GM12873 (cell line): ENCODE results near the gene EIF4H.

Source experiments
- TF ChIP-seq, protein P1 (sequence below): IDR thresholded peaks from 2 replicates; pipeline ENCODE4 v1.5.1; 2012; ENCODE audit warnings: low read depth, mild to moderate bottlenecking, moderate library complexity, low read length, control low read depth; ENCODE audit not compliant: insufficient read depth; ENCODE audit errors: missing control alignments

The EIF4H gene

DNA sequence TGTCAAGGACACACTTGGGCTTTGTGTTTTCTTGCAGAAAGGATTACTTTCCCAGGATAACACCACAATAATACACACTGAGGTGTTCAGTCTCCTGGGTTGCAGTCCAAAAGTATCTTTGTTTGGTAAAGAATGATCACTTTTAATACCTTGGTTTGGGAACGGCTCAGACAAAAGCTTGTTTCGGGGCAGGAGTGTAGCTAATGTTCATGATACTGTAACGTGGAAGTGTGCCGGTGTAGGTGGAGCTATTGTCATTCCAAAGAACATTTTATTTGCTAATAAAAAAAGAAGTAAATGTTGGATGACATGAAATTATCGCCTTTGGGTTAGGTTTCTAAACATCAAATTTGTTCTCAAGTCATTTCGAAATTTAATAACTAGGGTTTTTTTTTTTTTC, 1.2 kb downstream of the EIF4H start:
- TF ChIP-seq, protein P1, sequence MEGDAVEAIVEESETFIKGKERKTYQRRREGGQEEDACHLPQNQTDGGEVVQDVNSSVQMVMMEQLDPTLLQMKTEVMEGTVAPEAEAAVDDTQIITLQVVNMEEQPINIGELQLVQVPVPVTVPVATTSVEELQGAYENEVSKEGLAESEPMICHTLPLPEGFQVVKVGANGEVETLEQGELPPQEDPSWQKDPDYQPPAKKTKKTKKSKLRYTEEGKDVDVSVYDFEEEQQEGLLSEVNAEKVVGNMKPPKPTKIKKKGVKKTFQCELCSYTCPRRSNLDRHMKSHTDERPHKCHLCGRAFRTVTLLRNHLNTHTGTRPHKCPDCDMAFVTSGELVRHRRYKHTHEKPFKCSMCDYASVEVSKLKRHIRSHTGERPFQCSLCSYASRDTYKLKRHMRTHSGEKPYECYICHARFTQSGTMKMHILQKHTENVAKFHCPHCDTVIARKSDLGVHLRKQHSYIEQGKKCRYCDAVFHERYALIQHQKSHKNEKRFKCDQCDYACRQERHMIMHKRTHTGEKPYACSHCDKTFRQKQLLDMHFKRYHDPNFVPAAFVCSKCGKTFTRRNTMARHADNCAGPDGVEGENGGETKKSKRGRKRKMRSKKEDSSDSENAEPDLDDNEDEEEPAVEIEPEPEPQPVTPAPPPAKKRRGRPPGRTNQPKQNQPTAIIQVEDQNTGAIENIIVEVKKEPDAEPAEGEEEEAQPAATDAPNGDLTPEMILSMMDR: no peak

DNA sequence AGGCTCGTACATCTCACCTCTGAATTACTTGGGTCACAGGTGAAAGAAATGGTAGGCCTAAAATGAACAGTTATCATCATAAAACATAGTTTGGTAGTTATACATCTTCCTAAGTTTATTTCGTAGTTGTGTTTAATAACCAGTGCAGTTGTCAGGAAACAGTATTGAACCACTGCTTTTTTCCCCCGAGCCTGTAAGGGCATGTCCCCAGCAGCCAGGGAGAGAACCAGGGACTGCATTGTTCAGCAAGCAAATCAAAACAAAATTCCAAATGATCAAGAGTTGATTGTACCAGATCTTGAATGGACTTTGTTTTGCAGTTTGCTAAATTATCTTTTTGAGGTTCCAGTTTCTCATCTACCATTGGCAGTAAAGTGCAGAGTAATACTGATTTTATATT, 2.4 kb downstream of the EIF4H start:
- TF ChIP-seq, protein P1: no peak

DNA sequence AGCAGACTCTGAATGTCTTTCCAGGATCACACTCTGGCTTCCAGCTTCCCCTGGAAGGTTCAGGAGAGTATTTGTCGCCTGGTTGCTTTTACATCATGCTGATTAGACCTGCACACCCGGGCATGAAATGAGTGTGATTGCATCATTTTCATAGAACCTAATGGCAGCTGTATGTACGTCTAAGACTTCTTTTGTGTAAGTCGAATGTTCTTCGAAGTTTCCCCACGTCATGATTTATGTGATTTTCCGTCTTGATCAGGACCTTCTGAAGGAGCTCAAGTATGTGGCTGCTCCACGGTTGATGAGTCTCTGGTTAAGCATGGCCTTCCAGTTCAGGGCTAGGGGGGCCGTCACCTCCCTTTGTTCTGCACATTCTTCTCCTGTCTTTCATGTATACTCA, 4.5 kb downstream of the EIF4H start:
- TF ChIP-seq, protein P1: no peak

DNA sequence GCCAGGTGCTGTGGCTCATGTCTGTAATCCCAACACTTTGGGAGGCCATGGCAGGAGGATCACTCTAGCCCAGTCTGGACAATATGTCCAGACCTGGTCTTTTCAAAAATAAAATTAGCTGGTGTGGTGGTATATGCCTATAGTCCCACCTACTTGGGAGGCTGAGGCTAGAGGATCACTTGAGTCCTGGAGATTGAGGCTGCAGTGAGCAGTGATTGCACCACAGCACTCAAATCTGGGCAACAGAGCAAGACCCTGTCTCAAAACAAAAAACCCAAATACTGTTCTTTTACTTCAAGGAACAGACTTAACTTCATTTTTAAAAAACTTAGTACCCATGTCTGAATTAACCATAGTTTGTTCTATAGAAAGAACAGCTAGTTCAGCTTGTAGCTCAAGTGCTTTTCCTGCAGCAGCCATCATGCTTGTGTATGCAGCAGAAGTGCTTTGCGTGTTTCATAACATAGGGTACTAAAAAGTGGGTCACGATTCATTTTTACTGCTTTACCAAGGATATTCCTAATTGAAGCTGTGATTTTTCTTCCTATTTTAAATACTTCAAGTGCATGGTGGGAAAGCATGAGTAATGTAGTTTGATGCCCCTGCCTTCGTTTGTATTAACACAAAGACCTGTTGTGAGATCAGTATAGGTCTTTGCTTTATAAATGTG, 5.9 kb downstream of the EIF4H start:
- TF ChIP-seq, protein P1: no peak

DNA sequence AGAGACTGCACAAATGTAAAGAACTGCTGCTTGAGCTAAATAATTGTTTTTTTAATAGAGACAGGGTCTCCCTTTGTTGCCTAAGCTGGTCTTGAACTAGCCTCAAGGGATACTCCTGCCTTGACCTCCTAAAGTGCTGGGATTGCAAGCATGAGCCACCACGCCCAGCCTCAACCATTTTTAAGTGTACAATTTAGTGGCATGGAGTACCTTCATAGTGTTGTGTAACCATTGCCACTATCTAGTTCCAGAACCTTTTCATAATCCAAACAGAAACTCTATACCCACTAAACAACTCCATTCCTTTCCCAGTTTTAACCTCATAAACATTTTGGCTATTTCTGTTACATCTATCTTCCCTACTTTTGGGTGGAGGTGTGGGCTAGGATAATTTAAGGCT, 6.7 kb downstream of the EIF4H start:
- TF ChIP-seq, protein P1: no peak

DNA sequence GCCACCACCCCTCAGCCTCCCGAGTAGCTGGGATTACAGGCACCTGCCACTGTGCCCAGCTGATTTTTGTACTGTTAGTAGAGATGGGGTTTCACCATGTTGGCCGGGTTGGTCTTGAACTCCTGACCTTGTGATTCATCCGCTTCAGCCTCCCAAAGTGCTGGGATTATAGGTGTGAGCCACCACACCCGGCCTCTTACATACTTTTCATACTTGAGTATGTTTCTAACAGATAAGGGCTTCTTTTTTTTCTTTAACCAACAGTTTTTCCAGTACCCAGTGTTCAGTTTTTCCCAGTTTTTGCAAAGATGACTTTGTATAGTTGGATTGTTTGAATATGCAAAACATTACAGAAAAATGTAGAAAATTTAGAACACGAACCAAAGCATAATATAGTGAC, 7.7 kb downstream of the EIF4H start:
- TF ChIP-seq, protein P1: no peak

DNA sequence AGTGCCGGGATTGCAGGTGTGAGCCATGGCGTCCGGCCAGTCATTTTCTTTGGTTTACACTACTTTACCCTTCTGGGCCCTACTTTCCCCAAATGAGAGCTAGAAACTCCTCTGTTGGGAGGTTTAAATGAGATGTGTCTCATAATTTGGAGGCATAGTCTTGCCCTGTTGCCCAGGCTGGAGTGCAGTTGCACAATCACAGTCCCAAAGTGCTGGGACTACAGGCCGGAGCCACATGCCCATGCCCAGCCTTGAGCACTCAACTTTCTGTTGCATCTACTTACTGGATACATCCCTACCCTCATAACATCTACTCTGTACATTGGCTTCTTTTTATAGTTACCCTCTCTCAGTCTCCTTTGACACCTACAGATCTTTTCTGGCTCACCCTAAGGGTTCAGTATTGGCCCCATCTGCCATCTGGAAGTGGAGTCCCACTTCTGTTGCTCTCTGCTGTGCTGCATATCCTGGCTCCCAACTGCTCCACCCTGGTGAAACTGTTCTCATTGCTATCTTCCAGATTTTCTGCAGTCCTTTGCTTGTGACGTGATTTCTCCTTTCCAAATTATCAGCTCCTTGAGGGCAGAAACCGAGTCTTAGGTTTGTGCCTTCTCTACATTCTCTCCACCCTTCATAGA, 8.4 kb downstream of the EIF4H start:
- TF ChIP-seq, protein P1: no peak
